GM12878 (cell line): ENCODE results near the gene GALNTL6. TPM values are rescaled to one million over a fixed set of nuclear protein-coding genes. Genes with fewer than 3 reads are reported as not detected.

Source experiments
- ATAC-seq: fragments of 200-7000 bp; cut with Tn5 transposase; 3 replicates; pipeline ENCODE4 v1.9.1; 2020; ENCODE audit warnings: mild to moderate bottlenecking, moderate library complexity
- BruUV-seq: library from RNA; stranded (reverse); fragments of 400-500 nt; replicated peaks from 2 replicates; lab custom pipeline; 2021; lab: Mats Ljungman, UMichigan
- CTCF ChIA-PET: fragments of 300-600 bp; sonication (Branson Sonifier 250); formaldehyde crosslinking; extraction: SDS; loops from one replicate; lab custom pipeline; 2021; ENCODE audit warnings: inconsistent platforms; lab: Yijun Ruan, JAX
- POLR2A ChIA-PET: fragments of 350-600 bp; formaldehyde crosslinking; extraction: SDS; loops from one replicate; lab custom pipeline; 2021; ENCODE audit warnings: inconsistent platforms; lab: Charles Lee
- RAD21 ChIA-PET: fragments of 300-600 bp; sonication (Branson Sonifier 250); formaldehyde crosslinking; loops from one replicate; lab custom pipeline; 2023; ENCODE audit warnings: antibody characterized with exemption; ENCODE audit not compliant: unreplicated experiment; lab: Charles Lee
- SMC1A ChIA-PET: fragments of 300-600 bp; sonication (Branson Sonifier 250); formaldehyde crosslinking; loops from one replicate; lab custom pipeline; 2023; ENCODE audit not compliant: unreplicated experiment, uncharacterized antibody; lab: Charles Lee
- DNase-seq: peaks from one replicate; pipeline ENCODE4 v3.0.0-alpha.2; 2011; ENCODE audit warnings: low read depth, low spot score
- FAIRE-seq: peaks from 3 replicates; lab custom pipeline; 2011; peaks lifted over from hg19 to GRCh38; lab: Jason Lieb, UNC
- H2AFZ ChIP-seq: 2 replicates; pipeline ENCODE4 v1.6.0; 2011; ENCODE audit warnings: low read depth, low read length, control low read depth; ENCODE audit not compliant: control insufficient read depth
- H3K27ac ChIP-seq: 2 replicates; pipeline ENCODE4 v1.5.1; 2011; ENCODE audit warnings: control low read depth; ENCODE audit not compliant: control insufficient read depth, insufficient read depth
- H3K27me3 ChIP-seq, 2 experiments: replicated peaks in 1 of 2; 2 replicates each; pipeline versions ENCODE4 v1.6.0 to v1.6.1; 2011; ENCODE audit warnings: low read length in 1 of 2; ENCODE audit not compliant: control insufficient read depth in 2 of 2, insufficient read depth in 2 of 2
- H3K36me3 ChIP-seq, 2 experiments: 2 replicates each; pipeline ENCODE4 v1.5.1; 2011; ENCODE audit warnings: low read length in 1 of 2; ENCODE audit not compliant: control insufficient read depth in 2 of 2, insufficient read depth in 2 of 2
- H3K4me1 ChIP-seq: 2 replicates; pipeline ENCODE4 v1.6.1; 2011; ENCODE audit warnings: mild to moderate bottlenecking, low read length, moderate library complexity, mixed read lengths; ENCODE audit not compliant: control insufficient read depth, insufficient read depth
- H3K4me2 ChIP-seq: 2 replicates; pipeline ENCODE4 v1.6.0; 2011; ENCODE audit warnings: control low read depth; ENCODE audit not compliant: control insufficient read depth, insufficient read depth
- H3K4me3 ChIP-seq: fragments of 200-600 bp; sonication (generic); 2 replicates; pipeline ENCODE4 v1.5.1; 2016
- H3K79me2 ChIP-seq: 2 replicates; pipeline ENCODE4 v1.6.0; 2011; ENCODE audit warnings: low read length; ENCODE audit not compliant: control insufficient read depth, insufficient read depth
- H3K9ac ChIP-seq: 2 replicates; pipeline ENCODE4 v1.8.0; 2011; ENCODE audit warnings: low read length, control low read depth, mixed read lengths; ENCODE audit not compliant: control insufficient read depth, insufficient read depth
- H3K9me3 ChIP-seq: replicated peaks from 3 replicates; pipeline ENCODE4 v1.5.1; 2011; ENCODE audit warnings: mild to moderate bottlenecking, low read length; ENCODE audit not compliant: control insufficient read depth, insufficient read depth
- H4K20me1 ChIP-seq: 2 replicates; pipeline ENCODE4 v1.6.0; 2011; ENCODE audit not compliant: control insufficient read depth, insufficient read depth
- ATF3 ChIP-seq: IDR thresholded peaks from 2 replicates; pipeline ENCODE4 v1.6.1; 2011; ENCODE audit warnings: low read depth, mild to moderate bottlenecking, low read length, moderate library complexity, borderline replicate concordance; ENCODE audit errors: extremely low read depth
- EED ChIP-seq: sonication (generic); IDR thresholded peaks from 2 replicates; pipeline ENCODE4 v1.6.1; 2016; ENCODE audit warnings: antibody characterized with exemption, low read depth
- ETV6 ChIP-seq, 2 experiments: fragments of 450-650 bp in 1 of 2; IDR thresholded peaks in 1 of 2; conservative IDR thresholded peaks in 1 of 2; 2 replicates each; pipeline ENCODE4 v1.6.1; 2014; ENCODE audit warnings: antibody characterized with exemption in 1 of 2, borderline replicate concordance in 1 of 2, low read depth in 1 of 2, mild to moderate bottlenecking in 1 of 2, moderate library complexity in 1 of 2
- HDAC2 ChIP-seq: fragments of 200-600 bp; sonication (generic); IDR thresholded peaks from 2 replicates; pipeline ENCODE4 v1.6.1; 2017
- HDAC6 ChIP-seq: fragments of 200-600 bp; sonication (generic); IDR thresholded peaks from one replicate; pipeline ENCODE4 v1.8.0; 2017; ENCODE audit warnings: antibody characterized with exemption; ENCODE audit not compliant: unreplicated experiment
- PML ChIP-seq: IDR thresholded peaks from 2 replicates; pipeline ENCODE4 v1.6.1; 2012; ENCODE audit warnings: low read length, inconsistent platforms
- RELA ChIP-seq: fragments of 450-650 bp; IDR thresholded peaks from 2 replicates; pipeline ENCODE4 v1.8.0; 2014; ENCODE audit warnings: borderline replicate concordance; ENCODE audit not compliant: partially characterized antibody
- SIN3A ChIP-seq: IDR thresholded peaks from 2 replicates; pipeline ENCODE4 v1.6.1; 2012; ENCODE audit warnings: low read depth, low read length, improper control_type of control experiment
- ZBTB40 ChIP-seq: fragments of 450-650 bp; IDR thresholded peaks from 2 replicates; pipeline ENCODE4 v1.6.1; 2016; ENCODE audit warnings: mild to moderate bottlenecking, moderate library complexity, borderline replicate concordance
- ZNF24 ChIP-seq: fragments of 450-650 bp; IDR thresholded peaks from 2 replicates; pipeline ENCODE4 v1.6.1; 2017; ENCODE audit warnings: antibody characterized with exemption, mild to moderate bottlenecking
- whole genome bisulfite sequencing: methylation state at CpG from one replicate; pipeline ENCODE4 v1.1.6; 2016; ENCODE audit warnings: low lambda C conversion rate; ENCODE audit not compliant: insufficient replicate concordance, insufficient coverage; ENCODE audit errors: missing lambda C conversion rate; 5-methylcytosine and 5-hydroxymethylcytosine counted together
- in situ Hi-C: fragments of 300-500 bp; cut with MboI; formaldehyde crosslinking; loops from 9 replicates; pipeline ENCODE4 v1.14.3; 2018; ENCODE audit warnings: mixed read lengths
- intact Hi-C: fragments of 100-400 bp; cut with micrococcal nuclease; formaldehyde crosslinking; loops from one replicate; pipeline ENCODE4 v1.14.2; 2022; ENCODE audit not compliant: unreplicated experiment
- polyA plus RNA-seq, 11 experiments: library from polyadenylated mRNA; depleted of rRNA in 4 of 11; unstranded in 6 of 11; stranded (reverse) in 5 of 11; fragments of >200 nt; fragmentation: Nextera tagmentation in 4 of 11; fragmentation: Illumina TruSeq in 1 of 11; extraction: Ambion mirVana in 4 of 11; extraction: Trizol in 1 of 11; gene quantifications; 1 replicate in 1 of 11; 2 replicates in 10 of 11; pipeline versions ENCODE4 v1.2.1 to v1.2.3, GENCODE V29; 2011 to 2016; ENCODE audit warnings: inconsistent platforms in 2 of 11, missing spikeins in 2 of 11, low read depth in 1 of 11
- total RNA-seq, 4 experiments: library from RNA; depleted of rRNA in 3 of 4; stranded (reverse); fragments of >200 nt in 3 of 4; fragmentation: Illumina TruSeq in 1 of 4; extraction: Trizol in 1 of 4; gene quantifications; 2 replicates each; pipeline versions ENCODE4 v1.2.1 to v1.2.3, GENCODE V29; 2013 to 2021

The GALNTL6 gene
- total and polyA plus RNA-seq, 10 of the 15 experiments (the other 5 are each of a cell fraction or from before 2014, with no cell fraction given) = 0.01 to 0.29 TPM; not detected in 8

- RAD21 ChIA-PET = no interaction called here
- Histone ChIP-seq H3K27ac (no peak overlapping the region), H4K20me1 (no peaks in the 10 kb centered on the region), H3K9ac (no peak overlapping the region), H3K4me3 (no peak overlapping the region), H3K9me3 (no peaks in the 10 kb centered on the region), H3K79me2 (no peaks in the 10 kb centered on the region), H3K4me2 (no peak overlapping the region), H3K27me3 (no peaks in the 10 kb centered on the region), H3K36me3 (no peaks in the 10 kb centered on the region), H3K4me1 (no peaks in the 10 kb centered on the region), H2AFZ (no peak overlapping the region)
- no TSS peak for BruUV-seq
- intact Hi-C loops (no loop called here), in situ Hi-C loops (no loop called here)
- TF ChIP-seq PML (no peak), ZNF24 (no peak), EED (no peak), SIN3A (no peak), ATF3 (no peak), RELA (no peak), ZBTB40 (no peak), HDAC2 (no peak), HDAC6 (no peak), ETV6 (conservative IDR thresholded peaks at IDR 0.05 in 1 of 2, IDR thresholded peaks at IDR 0.05 in 1 of 2; ENCODE audit: borderline replicate concordance in 1 of 2, low read depth in 1 of 2) (no peak)
- DNase-seq = no peak
- POLR2A ChIA-PET = no interaction called here
- no peak for FAIRE-seq
- CTCF ChIA-PET = interaction anchor here (0.6 kb wide), 1 partner anchor 1152 kb away, joined by 3 read pairs; no protein-coding TSS in a partner anchor
- ATAC-seq = no peak
- 58% methylated on average over 11 of the region's 11 CpGs for WGBS
- SMC1A ChIA-PET = interaction anchor here (1.4 kb wide), 1 partner anchor 9 kb away, joined by 3 read pairs; no protein-coding TSS in a partner anchor
Measured at GRCh38 chr4:172951679-172952451, 1138.7 kb downstream of the GALNTL6 start.
